HG03108 (cell line): ENCODE measurements around the gene FAM177B.

ENCODE experiments used
- ATAC-seq: cut with Tn5 transposase; IDR thresholded peaks from one replicate; pipeline ENCODE4 v1.9.1; 2021; ENCODE audit warnings: moderate library complexity; ENCODE audit not compliant: unreplicated experiment

The FAM177B gene

DNA sequence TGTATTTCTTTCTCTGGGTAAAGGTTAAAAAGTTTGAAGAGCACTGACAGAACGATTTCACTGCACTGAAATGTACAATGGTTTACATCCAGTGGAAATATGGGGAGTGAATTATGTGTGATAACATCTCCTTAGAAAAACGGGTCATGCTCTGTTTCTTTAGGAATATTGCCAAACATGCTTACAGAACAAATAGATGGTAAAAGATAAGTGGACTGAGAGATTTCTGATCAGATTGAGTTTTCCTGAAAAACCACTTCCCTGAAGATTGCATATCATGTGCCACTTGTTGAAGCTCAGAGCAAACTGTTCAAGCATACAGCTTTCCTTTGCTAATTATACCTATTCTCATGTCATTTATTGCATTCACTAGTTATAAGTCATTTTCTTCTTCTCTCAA is 47.9 kb downstream of the FAM177B start:
- no peak for ATAC-seq

DNA sequence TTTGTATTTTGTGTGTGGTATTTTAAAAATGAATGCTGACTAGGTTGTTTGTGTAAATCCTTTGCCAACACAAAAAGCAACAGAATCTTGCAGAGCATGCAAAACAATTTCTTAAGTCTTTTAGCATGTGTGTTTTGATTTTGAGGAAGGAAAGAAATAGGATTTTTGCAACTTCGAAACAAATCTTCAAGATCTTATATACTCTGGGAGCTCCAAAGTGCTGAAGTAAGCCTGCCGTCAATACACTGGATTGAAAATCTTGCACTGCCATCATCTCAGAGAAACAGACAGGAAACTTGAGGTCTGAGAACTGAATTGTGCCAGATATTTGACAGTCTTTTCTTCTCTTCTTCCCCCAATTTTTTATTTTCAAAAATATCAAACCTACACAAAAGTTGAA is 48.5 kb downstream of the FAM177B start:
- no peak for ATAC-seq

DNA sequence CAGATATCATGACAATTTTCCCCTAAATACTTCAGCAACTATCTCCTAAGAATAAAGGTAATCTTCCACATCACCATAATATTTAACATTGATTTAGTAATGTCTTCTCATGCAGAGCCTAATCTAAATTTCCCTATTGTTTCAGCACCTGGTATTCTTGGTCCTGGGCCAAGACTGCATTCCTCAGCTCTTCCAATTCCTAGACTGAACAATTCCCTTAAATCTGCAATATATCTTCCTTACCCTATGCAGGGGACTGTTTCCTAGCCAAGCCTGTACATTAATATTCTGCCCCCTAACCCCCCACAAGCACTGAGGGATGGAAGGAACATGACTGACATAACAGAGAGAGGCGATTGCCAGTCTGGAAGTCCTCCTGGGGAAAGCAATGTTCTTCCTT is 49.1 kb downstream of the FAM177B start:
- ATAC-seq, result no peak

DNA sequence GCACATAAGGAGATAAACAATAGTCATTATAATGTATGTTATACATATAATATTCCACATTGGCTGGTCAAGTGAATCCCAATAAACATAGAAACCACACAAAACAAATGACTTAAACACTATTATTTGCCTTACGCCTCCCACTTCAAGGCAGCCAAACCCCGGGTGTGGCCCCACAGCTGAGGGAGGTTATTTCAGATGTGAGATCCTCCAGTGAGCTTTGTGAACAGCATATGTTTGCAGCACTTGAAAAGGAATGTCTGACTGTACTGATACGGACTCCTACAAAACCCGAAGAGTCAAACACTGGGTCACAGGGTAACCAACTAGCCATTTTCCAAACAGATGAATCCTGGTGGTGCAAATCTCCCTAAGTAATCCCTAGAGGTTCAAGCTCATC is 50.7 kb downstream of the FAM177B start:
- ATAC-seq, result no peak

DNA sequence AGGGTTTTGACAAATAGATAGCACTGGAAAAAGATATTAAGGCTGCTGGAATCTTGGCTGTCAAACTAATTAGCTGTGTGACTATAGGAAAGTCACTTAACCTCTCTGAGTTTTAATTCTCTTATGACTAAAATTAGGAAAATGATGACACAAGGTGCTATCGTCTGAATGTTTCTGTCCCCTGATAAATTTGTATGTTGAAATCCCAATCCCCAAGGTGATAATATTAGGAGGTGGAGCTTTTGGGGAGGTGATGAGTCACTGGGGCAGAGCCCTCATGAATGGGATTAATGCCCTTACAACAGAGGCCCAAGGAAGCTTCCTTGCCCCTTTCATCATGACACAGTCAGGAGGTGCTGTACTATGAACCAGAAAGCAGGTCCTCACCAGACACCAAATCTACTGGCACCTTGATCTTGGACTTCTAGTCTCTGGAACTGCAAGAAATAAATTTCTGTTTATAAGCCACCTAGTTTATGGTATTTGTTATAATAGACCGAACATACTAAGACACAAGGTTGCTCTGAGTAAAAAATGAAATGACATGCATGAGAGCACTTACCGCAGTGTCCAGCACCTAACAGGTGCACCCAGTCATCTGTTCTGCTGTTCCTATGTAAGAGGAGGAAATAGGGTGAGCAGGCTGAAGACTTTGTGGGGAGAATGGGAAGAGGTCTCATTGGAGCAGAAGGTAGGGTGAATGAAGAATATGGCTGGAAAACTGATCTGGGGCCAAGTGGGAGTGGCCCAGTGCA is 51.6 kb downstream of the FAM177B start:
- ATAC-seq, result no peak

DNA sequence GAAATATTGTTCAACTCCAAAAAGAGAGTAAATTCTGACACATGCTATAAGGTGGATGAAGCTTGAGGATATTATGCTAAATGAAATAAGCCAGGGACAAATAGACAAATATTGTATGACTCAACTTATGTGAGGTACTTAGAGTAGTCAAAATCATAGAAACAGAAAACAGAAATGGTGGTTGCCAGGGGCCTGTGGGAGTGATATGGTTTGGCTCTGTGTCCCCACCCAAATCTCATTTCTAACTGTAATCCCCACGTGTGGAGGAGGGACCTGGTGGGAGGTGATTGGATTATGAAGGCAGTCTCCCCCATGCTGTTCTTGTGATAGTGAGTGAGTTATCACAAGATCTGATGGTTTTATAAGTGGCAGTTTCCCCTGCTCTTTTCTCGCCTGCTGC is 53.1 kb downstream of the FAM177B start:
- no peak for ATAC-seq

DNA sequence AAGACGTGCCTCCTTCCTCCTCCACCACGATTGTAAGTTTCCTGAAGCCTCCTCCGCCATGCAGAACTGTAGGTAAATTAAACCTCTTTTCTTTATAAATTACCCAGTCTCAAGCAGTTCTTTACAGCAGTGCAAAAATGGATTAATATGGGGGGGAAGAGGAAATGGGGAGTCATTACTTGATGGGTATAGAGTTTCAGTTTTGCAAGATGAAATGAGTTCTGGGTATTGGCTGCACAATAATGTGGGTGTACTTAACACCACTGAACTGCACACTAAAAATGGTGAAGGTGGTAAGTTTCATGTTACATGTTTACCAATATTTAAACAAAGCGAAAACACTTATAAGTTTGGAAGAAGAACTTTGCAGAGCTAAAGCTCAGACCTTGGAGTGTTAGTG is 53.5 kb downstream of the FAM177B start:
- no peak for ATAC-seq

DNA sequence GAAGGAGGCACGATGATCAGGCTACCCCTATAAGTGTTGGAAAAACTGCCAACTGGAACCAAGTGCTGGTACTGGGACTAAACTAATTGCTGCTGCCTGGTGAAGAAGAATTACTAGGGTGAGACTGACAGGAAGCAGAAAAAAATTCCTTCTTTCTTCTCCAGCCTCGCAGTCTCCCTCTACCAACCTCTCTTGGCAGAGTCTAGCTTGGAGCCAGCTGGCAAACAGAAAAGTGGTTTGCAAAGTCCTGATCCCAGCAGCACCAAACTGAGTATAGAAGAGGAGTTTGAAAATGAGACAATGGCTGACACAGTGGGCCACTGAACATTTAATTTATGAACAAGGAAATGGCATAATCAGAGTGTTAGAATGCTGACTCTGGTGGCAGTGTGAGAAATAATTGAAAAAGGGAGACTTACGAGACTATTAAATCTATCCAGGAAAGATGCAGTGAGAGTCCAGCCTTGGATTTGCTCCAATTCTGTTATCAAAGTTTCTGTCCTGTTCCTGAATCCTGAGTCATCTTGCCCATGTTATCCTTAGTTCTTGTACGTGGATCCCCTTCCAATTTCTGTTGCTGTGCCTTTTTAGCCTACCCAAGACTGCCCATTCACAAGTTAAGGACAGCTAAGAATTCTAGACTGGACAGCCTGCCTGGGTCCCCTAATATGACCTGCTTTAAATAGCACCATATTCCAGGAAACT is 54.2 kb downstream of the FAM177B start:
- no peak for ATAC-seq

DNA sequence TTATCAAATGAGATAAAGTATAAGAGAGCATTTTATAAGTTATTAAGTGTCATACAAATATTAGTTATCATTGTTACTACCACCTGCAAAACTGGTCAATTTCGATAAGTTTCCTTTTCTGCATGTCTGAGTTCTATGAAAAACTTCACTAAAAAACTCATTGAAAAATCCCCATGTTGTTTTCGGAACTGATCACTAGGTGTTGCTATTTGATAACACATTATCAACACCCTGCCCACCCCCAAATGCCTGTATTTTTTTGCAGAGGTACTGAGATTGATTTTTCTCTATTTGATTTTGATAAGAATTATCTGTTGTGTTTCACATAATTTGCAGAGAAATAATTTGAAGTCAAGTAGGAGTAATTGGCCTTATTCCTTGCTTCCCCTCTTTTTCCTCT is 55.7 kb downstream of the FAM177B start:
- ATAC-seq, result no peak

DNA sequence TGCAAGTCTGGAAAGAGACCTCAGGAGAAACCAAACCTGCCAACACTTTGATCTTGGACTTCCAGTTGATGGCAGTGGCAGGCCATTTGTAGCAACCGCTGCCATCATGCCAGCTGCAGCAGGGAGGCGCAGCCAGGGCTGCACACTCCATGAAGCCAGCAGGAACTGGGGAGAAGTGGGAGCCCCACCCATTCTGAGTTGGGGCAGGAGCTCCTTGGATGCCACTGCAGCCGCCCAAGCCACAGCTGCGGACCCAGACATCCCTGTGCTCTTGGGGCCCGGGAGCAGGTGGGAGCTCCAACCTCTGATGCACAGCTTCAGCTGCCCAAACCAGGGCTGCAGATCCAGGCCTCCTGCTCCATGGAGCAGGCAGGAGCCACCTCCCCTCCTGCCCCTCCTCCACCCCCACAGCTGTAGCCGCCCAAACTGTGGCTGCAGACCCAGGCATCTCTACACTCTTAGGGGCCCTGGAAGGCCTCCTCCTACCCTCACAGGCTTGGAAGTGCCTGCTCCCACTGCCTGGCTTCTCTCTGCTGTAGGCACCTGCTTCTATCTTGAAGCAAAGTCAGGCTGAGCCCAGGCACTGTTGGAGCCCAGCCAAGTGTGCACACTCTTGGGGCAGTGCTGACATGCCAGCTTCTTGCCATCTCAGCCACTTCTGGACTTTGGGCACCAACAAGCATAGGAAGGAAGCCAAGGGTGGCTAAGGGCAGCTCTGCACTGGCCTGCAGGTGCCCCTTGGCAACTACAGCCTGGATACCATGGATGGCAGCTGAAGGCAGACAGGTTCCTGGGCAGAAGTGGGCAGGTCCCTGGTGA is 57.9 kb downstream of the FAM177B start:
- ATAC-seq, result no peak

DNA sequence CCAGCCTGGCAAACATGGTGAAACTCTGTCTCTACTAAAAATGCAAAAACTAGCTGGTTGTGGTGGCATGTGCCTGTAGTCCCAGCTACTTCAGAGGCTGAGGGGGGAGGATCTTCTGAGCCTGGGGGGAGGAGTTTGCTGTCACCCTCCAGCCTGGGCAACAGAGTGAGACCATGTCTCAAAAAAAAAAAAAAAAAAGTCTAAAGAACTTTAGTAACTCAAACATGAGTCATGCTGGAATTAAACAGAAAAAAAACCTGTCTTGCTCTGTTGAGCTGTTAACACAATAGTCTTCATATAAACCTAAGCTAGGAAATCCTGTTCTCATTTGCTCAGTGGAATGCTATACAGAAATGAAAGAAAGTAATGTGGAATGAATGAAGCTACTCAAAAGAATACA is 61.1 kb downstream of the FAM177B start:
- no peak for ATAC-seq

DNA sequence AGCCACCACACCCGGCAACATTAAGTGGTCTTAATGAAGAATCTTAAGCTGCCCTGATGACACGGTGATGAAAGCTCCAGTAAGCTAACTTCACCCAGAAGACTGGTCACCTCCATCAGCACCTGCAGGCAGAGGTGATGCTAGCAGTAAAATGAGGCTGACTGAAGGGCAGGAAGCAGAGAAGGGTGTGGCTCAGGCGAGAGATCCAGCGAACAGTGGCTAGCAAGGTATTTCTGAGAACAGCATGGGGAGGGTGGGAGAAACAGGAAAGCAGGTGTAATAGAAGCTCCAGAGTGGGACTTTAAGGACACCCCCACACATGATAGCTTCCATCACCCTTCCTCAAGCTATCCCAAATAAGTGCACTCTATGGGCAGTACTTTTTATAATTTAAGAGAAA is 62.0 kb downstream of the FAM177B start:
- no peak for ATAC-seq
